AG09309 (cell line): ENCODE results near the gene SHB.

Source experiments
- DNase-seq: peaks from one replicate; pipeline ENCODE4 v3.0.0-alpha.2; 2010; ENCODE audit warnings: low read depth
- H3K4me3 ChIP-seq: 2 replicates; pipeline ENCODE4 v1.5.1; 2011; ENCODE audit warnings: mild to moderate bottlenecking, low read depth, low read length, moderate library complexity; ENCODE audit not compliant: control insufficient read depth
- CTCF ChIP-seq: IDR thresholded peaks from 2 replicates; pipeline ENCODE4 v1.5.1; 2011; ENCODE audit warnings: mild to moderate bottlenecking, low read depth, low read length, inconsistent platforms; ENCODE audit not compliant: insufficient read depth, control insufficient read depth; ENCODE audit errors: missing control alignments

SHB gene

DNA sequence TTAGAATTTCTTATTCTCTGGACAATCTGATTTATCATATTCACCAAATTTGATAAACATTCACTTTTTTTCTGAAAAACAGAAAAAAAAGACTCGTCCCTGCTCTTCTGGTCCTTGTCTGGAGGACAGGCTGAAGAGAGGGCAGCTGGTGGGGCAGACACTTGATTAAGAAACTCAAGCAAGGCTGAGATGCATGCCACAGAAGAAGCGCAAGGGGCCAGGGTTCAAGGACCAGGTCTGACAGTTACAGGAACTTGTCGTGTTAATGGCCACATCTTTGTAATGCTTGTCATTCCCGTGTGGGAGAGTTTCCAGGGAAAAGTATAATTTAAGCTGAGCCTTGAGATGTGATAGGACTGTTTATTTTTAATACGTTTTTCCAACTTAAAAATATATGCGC, 40.6 kb upstream of the SHB start:
- TF ChIP-seq CTCF: no peak

GRCh38 chr9:38108326-38108725, 39.3 kb upstream of the SHB start:
- no peak for TF ChIP-seq CTCF
- no peak for DNase-seq
- H3K4me3 ChIP-seq: no peak overlapping the region

More for the DNA sequence above, 40.6 kb upstream of the SHB start:
- no peak for DNase-seq
- no peak overlapping the region for H3K4me3 ChIP-seq

GRCh38 chr9:38107811-38108304, 38.8 kb upstream of the SHB start:
- no peak for TF ChIP-seq CTCF
- H3K4me3 ChIP-seq: no peak overlapping the region
- DNase-seq: no peak

DNA sequence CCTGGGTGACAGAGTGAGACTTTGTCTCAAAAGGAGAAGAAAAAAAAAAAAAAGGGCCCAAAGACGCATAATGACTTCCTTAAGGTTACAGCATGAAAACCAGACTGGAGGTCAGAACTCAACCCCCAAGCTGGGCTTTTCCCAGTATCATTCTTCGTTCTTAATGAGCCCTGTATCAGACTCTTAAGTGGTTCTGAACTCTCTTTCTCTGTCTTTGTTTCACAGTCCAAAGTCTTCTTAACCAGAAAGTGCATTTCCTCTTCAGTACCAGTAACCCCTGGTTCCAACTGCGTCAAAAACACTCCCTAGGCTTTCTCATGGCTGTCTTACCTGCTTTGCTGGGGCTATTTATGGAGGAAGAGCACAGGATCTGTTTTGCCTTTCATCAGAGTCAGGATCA, 38.4 kb upstream of the SHB start:
- no peak for TF ChIP-seq CTCF
- DNase-seq: no peak
- no peak overlapping the region for H3K4me3 ChIP-seq

DNA sequence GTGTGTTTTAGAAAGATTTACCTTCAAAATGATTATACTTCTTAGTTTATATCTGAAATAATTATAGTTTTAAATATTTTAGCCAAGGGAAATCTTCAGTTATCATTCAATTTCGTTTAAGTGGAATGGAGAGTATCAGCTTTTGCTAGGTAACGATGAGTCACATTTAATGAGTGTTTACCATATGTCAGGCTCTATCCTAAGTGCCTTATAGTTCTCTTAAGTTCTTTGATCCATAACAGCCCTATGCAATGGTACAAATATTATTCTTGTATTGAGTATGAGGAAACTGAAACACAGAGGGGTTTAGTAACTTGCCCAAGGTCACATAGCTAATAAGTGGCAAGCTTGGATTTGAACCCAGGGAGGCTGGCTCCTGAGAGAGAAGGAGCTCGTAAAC, 37.5 kb upstream of the SHB start:
- DNase-seq: no peak
- H3K4me3 ChIP-seq: no peak overlapping the region
- no peak for TF ChIP-seq CTCF

GRCh38 chr9:38103340-38103739, 34.3 kb upstream of the SHB start:
- H3K4me3 ChIP-seq: no peak overlapping the region
- DNase-seq: no peak
- no peak for TF ChIP-seq CTCF

- no peak for DNase-seq
- H3K4me3 ChIP-seq: no peak overlapping the region
- no peak for TF ChIP-seq CTCF
Measured at GRCh38 chr9:38101423-38101822, 32.4 kb upstream of the SHB start.
